Choroid plexus epithelial cell (primary cell): ENCODE data around the gene ZNF880.
"Not testable (repeated sequence)": the region's sequence is repeated elsewhere in the genome, so short reads cannot be mapped to it uniquely, and the experiment has no call there.

ENCODE experiments used
- DNase-seq: peaks from one replicate; pipeline ENCODE4 v3.0.0-alpha.2; 2010; ENCODE audit warnings: low read depth
- H3K4me3 ChIP-seq: 2 replicates; pipeline ENCODE4 v1.5.1; 2011; ENCODE audit warnings: low read depth, mild to moderate bottlenecking, control low read depth, low read length, moderate library complexity
- CTCF ChIP-seq: conservative IDR thresholded peaks from 2 replicates; pipeline ENCODE4 v1.5.1; 2011; ENCODE audit warnings: low read depth, mild to moderate bottlenecking, control low read depth, inconsistent platforms, low read length, moderate library complexity

Gene ZNF880

GRCh38 chr19:52369559-52370340 lies at the start of gene ZNF880:
Gene ZNF880 (plus strand): TSS chr19:52369923. CDS start chr19:52369966, 43 bp downstream.
- TF ChIP-seq CTCF: no peak
- DNase-seq: peak; percentile 95
- peak within 1 kb of the TSS; percentile 87 for H3K4me3 ChIP-seq

GRCh38 chr19:52322429-52322828 lies 47.3 kb upstream of the ZNF880 start:
- no peak overlapping the region for H3K4me3 ChIP-seq
- no peak for TF ChIP-seq CTCF
- DNase-seq: no peak

- no peak for TF ChIP-seq CTCF
Observed at GRCh38 chr19:52331757-52332156, 38.0 kb upstream of the ZNF880 start.

GRCh38 chr19:52335768-52336116 lies 34.0 kb upstream of the ZNF880 start:
- DNase-seq: no peak
- peak overlapping the region; percentile 88 for H3K4me3 ChIP-seq
- TF ChIP-seq CTCF: no peak

More at GRCh38 chr19:52331757-52332156, 38.0 kb upstream of the ZNF880 start:
- peak; percentile 23 for DNase-seq
- H3K4me3 ChIP-seq: no peak overlapping the region

GRCh38 chr19:52336117-52336790 lies 33.5 kb upstream of the ZNF880 start, which contains the start of gene ZNF610:
Gene ZNF610 (plus strand): TSS chr19:52336243. CDS start chr19:52349173, 12,930 bp downstream.
- peak within 1 kb of the TSS; percentile 88 for H3K4me3 ChIP-seq

GRCh38 chr19:52336791-52337381 lies 32.8 kb upstream of the ZNF880 start:
- TF ChIP-seq CTCF: no peak
- peak; percentile 25 for DNase-seq
- peak overlapping the region; percentile 88 for H3K4me3 ChIP-seq

More at GRCh38 chr19:52336117-52336790, 33.5 kb upstream of the ZNF880 start, which contains the start of gene ZNF610:
- no peak for TF ChIP-seq CTCF
- peak; percentile 92 for DNase-seq

- H3K4me3 ChIP-seq, DNase-seq: not testable (repeated sequence)
Observed at GRCh38 chr19:52339022-52339421, 30.7 kb upstream of the ZNF880 start.
